Kidney (tissue), 14 donors: ENCODE measurements around the gene AR. TPM values are rescaled to one million over a fixed set of nuclear protein-coding genes. Genes with fewer than 3 reads are reported as not detected.

Source experiments
- DNase-seq, 5 donors: peaks; one replicate each; pipeline ENCODE4 v3.0.0-alpha.2; 2013 to 2020
- FAIRE-seq: peaks from 2 replicates; lab custom pipeline; 2012; peaks lifted over from hg19 to GRCh38; lab: Jason Lieb, UNC
- H3K27ac ChIP-seq, 2 donors: one replicate each; pipeline ENCODE4 v1.7.0; 2013; ENCODE audit warnings: low read depth in 2 of 2, low read length in 2 of 2, inconsistent platforms in 1 of 2
- H3K27me3 ChIP-seq: one replicate; pipeline ENCODE4 v1.7.1; 2013; ENCODE audit warnings: low read length, inconsistent platforms; ENCODE audit not compliant: control insufficient read depth, insufficient read depth
- H3K36me3 ChIP-seq, 3 donors: one replicate each; pipeline versions ENCODE4 v1.7.0 to v1.7.1; 2013; ENCODE audit warnings: low read length in 3 of 3, control low read depth in 1 of 3, inconsistent platforms in 1 of 3; ENCODE audit not compliant: insufficient read depth in 3 of 3, control insufficient read depth in 2 of 3
- H3K4me1 ChIP-seq, 3 donors: one replicate each; pipeline versions ENCODE4 v1.7.0 to v1.7.1; 2013; ENCODE audit warnings: low read length in 3 of 3, inconsistent platforms in 1 of 3, low read depth in 1 of 3; ENCODE audit not compliant: control insufficient read depth in 2 of 3, insufficient read depth in 2 of 3
- H3K4me3 ChIP-seq, 3 donors: one replicate each; pipeline versions ENCODE4 v1.7.0 to v1.8.1; 2013; ENCODE audit warnings: low read length in 3 of 3, control low read depth in 1 of 3, inconsistent platforms in 1 of 3
- H3K9ac ChIP-seq, 3 donors: one replicate each; pipeline versions ENCODE4 v1.7.0 to v1.7.1; 2013; ENCODE audit warnings: low read length in 3 of 3, control low read depth in 1 of 3, inconsistent platforms in 1 of 3
- H3K9me3 ChIP-seq, 3 donors: one replicate each; pipeline versions ENCODE4 v1.7.0 to v1.7.1; 2013; ENCODE audit warnings: low read length in 3 of 3, control low read depth in 1 of 3, inconsistent platforms in 1 of 3; ENCODE audit not compliant: control insufficient read depth in 2 of 3, insufficient read depth in 1 of 3
- CTCF ChIP-seq: IDR thresholded peaks from 3 replicates; pipeline ENCODE4 v1.5.1; 2012; ENCODE audit warnings: mild to moderate bottlenecking, moderate library complexity, borderline replicate concordance; ENCODE audit not compliant: insufficient read depth; ENCODE audit errors: extremely low read depth
- intact Hi-C: fragments of 100-400 bp; cut with DNase I; formaldehyde crosslinking; loops from one replicate; pipeline ENCODE4 v1.11.1; 2022
- polyA plus RNA-seq: library from polyadenylated mRNA; stranded (reverse); fragments of 350-450 nt; fragmentation: Illumina TruSeq; extraction: RNeasy Lipid Tissue Mini Kit (QIAGEN cat#74804); gene quantifications from one replicate; pipeline ENCODE4 v1.2.3, GENCODE V29; 2014; ENCODE audit warnings: low read depth, low replicate concordance; ENCODE audit not compliant: insufficient read depth
- total RNA-seq: library from RNA; stranded (reverse); fragmentation: NEBNext Ultra II Directional; extraction: Animal tissue kit (Norgen Biotek cat#: 25700); gene quantifications from one replicate; pipeline ENCODE4 v1.2.1, GENCODE V29; 2021
- donor health status: control.
- donor health status: control.
- donor health status: control.
- donor health status: control.
- donor health status: control.
- donor health status: DM: yes; HTN: yes; CAD: no.
- donor health status: Normal renal cell carcinoma (clear cell type).

The AR gene
- total and polyA plus RNA-seq, 2 donors from 2014 or later = 1.6 to 13.6 TPM

- Histone ChIP-seq H3K4me1 (no peaks in the 10 kb centered on the region), H3K9me3 (no peaks in the 10 kb centered on the region), H3K4me3 (no peak overlapping the region), H3K27me3 (no peaks in the 10 kb centered on the region), H3K27ac (no peak overlapping the region), H3K36me3 (no peaks in the 10 kb centered on the region), H3K9ac (no peak overlapping the region)
- FAIRE-seq (no peak), DNase-seq (no peak)
- no peak for TF ChIP-seq CTCF
- intact Hi-C loops = no loop called here
Measured at GRCh38 chrX:67524428-67524827, 19.4 kb upstream of the AR start.

GRCh38 chrX:67524950-67525691, 18.7 kb upstream of the AR start:
- Histone ChIP-seq H3K36me3 (no peaks in the 10 kb centered on the region), H3K27ac (no peak overlapping the region), H3K9me3 (no peaks in the 10 kb centered on the region), H3K9ac (no peak overlapping the region), H3K4me1 (no peaks in the 10 kb centered on the region), H3K4me3 (no peak overlapping the region), H3K27me3 (no peaks in the 10 kb centered on the region)
- TF ChIP-seq CTCF = no peak
- intact Hi-C loops = no loop called here
- FAIRE-seq (no peak), DNase-seq (no peak)

GRCh38 chrX:67536564-67536963, 7.3 kb upstream of the AR start:
- intact Hi-C loops = no loop called here

More at GRCh38 chrX:67536564-67536963, 7.3 kb upstream of the AR start:
- H3K4me3 ChIP-seq = no peak overlapping the region
- H3K36me3 ChIP-seq = no peaks in the 10 kb centered on the region
- no peaks in the 10 kb centered on the region for H3K4me1 ChIP-seq
- TF ChIP-seq CTCF = no peak
- DNase-seq (no peak), FAIRE-seq (no peak)
- no peaks in the 10 kb centered on the region for H3K9me3 ChIP-seq
- no peak overlapping the region for H3K9ac ChIP-seq
- no peak overlapping the region for H3K27ac ChIP-seq
- no peaks in the 10 kb centered on the region for H3K27me3 ChIP-seq
